HCT116 (cell line): ENCODE measurements around the gene DOK5. TPM values are rescaled to one million over a fixed set of nuclear protein-coding genes. Genes with fewer than 3 reads are reported as not detected.

Source experiments
- ATAC-seq: fragments of 200-7000 bp; cut with Tn5 transposase; 2 replicates; pipeline ENCODE4 v1.9.1; 2020; ENCODE audit warnings: mild to moderate bottlenecking, moderate library complexity
- BruUV-seq: library from RNA; stranded (reverse); fragments of 400-500 nt; replicated peaks from 2 replicates; lab custom pipeline; 2021; lab: Mats Ljungman, UMichigan
- CTCF ChIA-PET: fragments of 300-600 bp; sonication (Branson Sonifier 250); formaldehyde crosslinking; loops from one replicate; lab custom pipeline; 2021; ENCODE audit warnings: antibody characterized with exemption; lab: Charles Lee
- POLR2A ChIA-PET: fragments of 300-600, 350-600 bp; sonication (Branson Sonifier 250); formaldehyde crosslinking; loops from one replicate; lab custom pipeline; 2021; ENCODE audit warnings: antibody characterized with exemption; lab: Charles Lee
- RAD21 ChIA-PET, 2 experiments: fragments of 300-600 bp; sonication (Branson Sonifier 250); formaldehyde crosslinking; loops; one replicate each; lab custom pipeline; 2023; ENCODE audit warnings: low total read pairs in 2 of 2; ENCODE audit not compliant: uncharacterized antibody in 2 of 2, unreplicated experiment in 2 of 2, low non-redundant PET in 1 of 2; lab: Charles Lee
- DNase-seq: peaks from one replicate; pipeline ENCODE4 v3.0.0-alpha.2; 2010; ENCODE audit warnings: low read depth, low spot score
- H2AFZ ChIP-seq: fragments of 200-600 bp; shearing (Covaris generic), sonication (generic); 2 replicates; pipeline ENCODE4 v1.6.1; 2017; ENCODE audit warnings: low read depth, mixed run types, mixed read lengths, antibody characterized with exemption, low read length; ENCODE audit not compliant: poor library complexity, severe bottlenecking
- H3K27ac ChIP-seq: 2 replicates; pipeline ENCODE4 v1.5.1; 2012; ENCODE audit warnings: low read depth, low read length
- H3K27me3 ChIP-seq: fragments of 200-600 bp; sonication (generic); 2 replicates; pipeline ENCODE4 v1.6.1; 2016; ENCODE audit warnings: mixed run types, low read length, mixed read lengths; ENCODE audit not compliant: insufficient read depth
- H3K36me3 ChIP-seq, 2 experiments: fragments of 200-500 bp in 1 of 2; fragments of 200-600 bp in 1 of 2; sonication (Bioruptor generic) in 1 of 2; sonication (generic) in 1 of 2; 2 replicates each; pipeline versions ENCODE4 v1.5.1 to v1.6.1; 2014 to 2016; ENCODE audit warnings: low read length in 2 of 2, inconsistent platforms in 1 of 2, mixed read lengths in 1 of 2, mixed run types in 1 of 2; ENCODE audit not compliant: insufficient read depth in 2 of 2, control insufficient read depth in 1 of 2
- H3K4me1 ChIP-seq, 2 experiments: fragments of 200-600 bp in 1 of 2; sonication (generic) in 1 of 2; 2 replicates each; pipeline versions ENCODE4 v1.5.1 to v1.6.1; 2012 to 2017; ENCODE audit warnings: low read length in 2 of 2, inconsistent platforms in 1 of 2, mild to moderate bottlenecking in 1 of 2, mixed read lengths in 1 of 2, mixed run types in 1 of 2, moderate library complexity in 1 of 2; ENCODE audit not compliant: insufficient read depth in 2 of 2, control insufficient read depth in 1 of 2
- H3K4me2 ChIP-seq: fragments of 200-600 bp; sonication (generic); 2 replicates; pipeline ENCODE4 v1.6.1; 2017; ENCODE audit warnings: mixed run types, low read length, mixed read lengths
- H3K4me3 ChIP-seq, 2 experiments: fragments of 200-600 bp in 1 of 2; sonication (generic) in 1 of 2; replicated peaks in 1 of 2; 2 replicates each; pipeline ENCODE4 v1.5.1; 2011 to 2016; ENCODE audit warnings: low read length in 2 of 2, control low read depth in 1 of 2, low read depth in 1 of 2, mild to moderate bottlenecking in 1 of 2, mixed read lengths in 1 of 2, mixed run types in 1 of 2
- H3K79me2 ChIP-seq: fragments of 200-600 bp; sonication (generic); 2 replicates; pipeline ENCODE4 v1.6.1; 2017; ENCODE audit warnings: mild to moderate bottlenecking, mixed run types, low read length, moderate library complexity, mixed read lengths; ENCODE audit not compliant: insufficient read depth
- H3K9ac ChIP-seq: fragments of 200-600 bp; sonication (generic); 2 replicates; pipeline ENCODE4 v1.6.1; 2016; ENCODE audit warnings: low read length, mixed read lengths
- H3K9me2 ChIP-seq: fragments of 200-600 bp; sonication (generic), shearing (Covaris generic); 2 replicates; pipeline ENCODE4 v1.6.1; 2017; ENCODE audit warnings: mixed run types, mild to moderate bottlenecking, moderate library complexity; ENCODE audit not compliant: insufficient read depth
- H3K9me3 ChIP-seq, 2 experiments: fragments of 200-500 bp in 1 of 2; fragments of 200-600 bp in 1 of 2; sonication (Bioruptor generic) in 1 of 2; sonication (generic) in 1 of 2; 2 replicates each; pipeline ENCODE4 v1.6.1; 2014 to 2017; ENCODE audit warnings: low read length in 2 of 2, mixed read lengths in 2 of 2, inconsistent platforms in 1 of 2, low read depth in 1 of 2, mild to moderate bottlenecking in 1 of 2, mixed run types in 1 of 2, moderate library complexity in 1 of 2; ENCODE audit not compliant: control insufficient read depth in 1 of 2, insufficient read depth in 1 of 2
- H4K20me1 ChIP-seq: fragments of 200-600 bp; sonication (generic), shearing (Covaris generic); 2 replicates; pipeline ENCODE4 v1.6.1; 2017; ENCODE audit warnings: mixed run types, mild to moderate bottlenecking, moderate library complexity; ENCODE audit not compliant: insufficient read depth
- CBX3 ChIP-seq: IDR thresholded peaks from 2 replicates; pipeline ENCODE4 v1.6.1; 2012; ENCODE audit warnings: low read depth
- EZH2 ChIP-seq: fragments of 200-600 bp; sonication (generic); IDR thresholded peaks from 2 replicates; pipeline ENCODE4 v1.6.1; 2017; ENCODE audit warnings: antibody characterized with exemption, mixed run types
- EZH2phosphoT487 ChIP-seq: fragments of 200-600 bp; IDR thresholded peaks from 2 replicates; pipeline ENCODE4 v1.6.1; 2018; ENCODE audit warnings: antibody characterized with exemption, borderline replicate concordance
- JUND ChIP-seq: IDR thresholded peaks from 2 replicates; pipeline ENCODE4 v1.6.1; 2012
- POLR2A ChIP-seq: IDR thresholded peaks from 2 replicates; pipeline ENCODE4 v1.7.0; 2011; ENCODE audit warnings: borderline replicate concordance; ENCODE audit not compliant: insufficient read depth, insufficient read length; ENCODE audit errors: extremely low read depth
- RAD21 ChIP-seq: IDR thresholded peaks from 2 replicates; pipeline ENCODE4 v1.6.1; 2012; ENCODE audit warnings: low read depth, mild to moderate bottlenecking
- SIN3A ChIP-seq: IDR thresholded peaks from 2 replicates; pipeline ENCODE4 v1.6.1; 2012; ENCODE audit warnings: low read depth
- SP1 ChIP-seq: IDR thresholded peaks from 2 replicates; pipeline ENCODE4 v1.6.1; 2012; ENCODE audit warnings: low read depth
- SRF ChIP-seq: IDR thresholded peaks from 2 replicates; pipeline ENCODE4 v1.6.1; 2012; ENCODE audit warnings: low read depth
- TCF7L2 ChIP-seq: IDR thresholded peaks from 2 replicates; pipeline ENCODE4 v1.7.0; 2011; ENCODE audit warnings: borderline replicate concordance, inconsistent platforms; ENCODE audit not compliant: insufficient read depth, insufficient read length; ENCODE audit errors: extremely low read depth
- YY1 ChIP-seq: IDR thresholded peaks from 2 replicates; pipeline ENCODE4 v1.6.1; 2011; ENCODE audit warnings: low read length, low read depth, moderate library complexity, mild to moderate bottlenecking; ENCODE audit not compliant: insufficient replicate concordance; ENCODE audit errors: extremely low read depth
- ZFX ChIP-seq: fragments of 450-650 bp; IDR thresholded peaks from 2 replicates; pipeline ENCODE4 v1.6.1; 2017
- intact Hi-C: fragments of 100-400 bp; cut with micrococcal nuclease; formaldehyde crosslinking; loops from 2 replicates; pipeline ENCODE4 v1.10.0; 2022
- total RNA-seq: library from RNA; stranded (reverse); gene quantifications from one replicate; pipeline ENCODE4 v1.2.1, GENCODE V29; 2021; ENCODE audit not compliant: unreplicated experiment
- TF ChIP-seq, protein P1 (sequence below): IDR thresholded peaks from 2 replicates; pipeline ENCODE4 v1.6.1; 2011; ENCODE audit warnings: mild to moderate bottlenecking, low read length, moderate library complexity; ENCODE audit not compliant: insufficient replicate concordance; ENCODE audit errors: extremely low read depth
- TF ChIP-seq, protein P2 (sequence below), 3 experiments: fragments of 200-600 bp in 1 of 3; sonication (generic) in 1 of 3; IDR thresholded peaks in 2 of 3; conservative IDR thresholded peaks in 1 of 3; 2 replicates each; pipeline ENCODE4 v1.5.1; 2012 to 2017; ENCODE audit warnings: low read depth in 2 of 3, low read length in 2 of 3, antibody characterized with exemption in 1 of 3, borderline replicate concordance in 1 of 3, control low read depth in 1 of 3, mild to moderate bottlenecking in 1 of 3, mixed read lengths in 1 of 3, mixed run types in 1 of 3, moderate library complexity in 1 of 3; ENCODE audit not compliant: insufficient read depth in 1 of 3

The DOK5 gene
- total RNA-seq, 1 experiment from 2014 or later = not detected

DNA sequence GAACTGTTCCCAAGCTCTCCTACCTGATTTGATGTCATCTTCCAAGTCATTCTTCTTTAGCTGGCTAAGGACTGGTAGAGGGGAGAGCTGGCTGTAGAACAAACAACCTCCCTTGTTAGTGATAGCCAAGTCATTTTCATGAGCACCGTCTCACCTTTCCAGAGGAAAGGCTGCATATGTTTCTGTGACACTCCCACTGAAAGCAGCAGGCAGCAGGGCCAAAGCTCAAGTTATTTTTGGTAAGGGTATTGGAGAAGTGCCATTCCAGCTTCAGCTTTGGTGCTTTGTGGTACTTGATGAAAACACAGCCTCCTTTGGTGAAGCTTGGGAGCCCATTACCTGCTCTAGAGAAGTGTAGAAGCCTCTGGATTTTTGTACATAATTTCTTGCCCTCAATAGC lies 5.4 kb upstream of the DOK5 start:
- DNase-seq (no peak), ATAC-seq (no peak)
- BruUV-seq = no TSS peak
- Histone ChIP-seq H3K9me2 (no peaks in the 10 kb centered on the region), H3K9me3 (no peaks in the 10 kb centered on the region), H4K20me1 (no peaks in the 10 kb centered on the region), H3K4me1 (no peaks in the 10 kb centered on the region), H3K4me3 (no peak overlapping the region), H3K27me3 (no peaks in the 10 kb centered on the region), H3K79me2 (no peaks in the 10 kb centered on the region), H3K9ac (no peak overlapping the region), H2AFZ (no peak overlapping the region), H3K4me2 (no peak overlapping the region), H3K27ac (no peak overlapping the region), H3K36me3 (no peaks in the 10 kb centered on the region)
- TF ChIP-seq YY1 (no peak), SIN3A (no peak), EZH2phosphoT487 (no peak), TCF7L2 (no peak), EZH2 (no peak), SRF (no peak), RAD21 (no peak), SP1 (no peak), JUND (no peak), CBX3 (no peak), POLR2A (no peak), ZFX (no peak)
- TF ChIP-seq, protein P1, sequence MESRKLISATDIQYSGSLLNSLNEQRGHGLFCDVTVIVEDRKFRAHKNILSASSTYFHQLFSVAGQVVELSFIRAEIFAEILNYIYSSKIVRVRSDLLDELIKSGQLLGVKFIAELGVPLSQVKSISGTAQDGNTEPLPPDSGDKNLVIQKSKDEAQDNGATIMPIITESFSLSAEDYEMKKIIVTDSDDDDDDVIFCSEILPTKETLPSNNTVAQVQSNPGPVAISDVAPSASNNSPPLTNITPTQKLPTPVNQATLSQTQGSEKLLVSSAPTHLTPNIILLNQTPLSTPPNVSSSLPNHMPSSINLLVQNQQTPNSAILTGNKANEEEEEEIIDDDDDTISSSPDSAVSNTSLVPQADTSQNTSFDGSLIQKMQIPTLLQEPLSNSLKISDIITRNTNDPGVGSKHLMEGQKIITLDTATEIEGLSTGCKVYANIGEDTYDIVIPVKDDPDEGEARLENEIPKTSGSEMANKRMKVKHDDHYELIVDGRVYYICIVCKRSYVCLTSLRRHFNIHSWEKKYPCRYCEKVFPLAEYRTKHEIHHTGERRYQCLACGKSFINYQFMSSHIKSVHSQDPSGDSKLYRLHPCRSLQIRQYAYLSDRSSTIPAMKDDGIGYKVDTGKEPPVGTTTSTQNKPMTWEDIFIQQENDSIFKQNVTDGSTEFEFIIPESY = no peak
- TF ChIP-seq, protein P2, sequence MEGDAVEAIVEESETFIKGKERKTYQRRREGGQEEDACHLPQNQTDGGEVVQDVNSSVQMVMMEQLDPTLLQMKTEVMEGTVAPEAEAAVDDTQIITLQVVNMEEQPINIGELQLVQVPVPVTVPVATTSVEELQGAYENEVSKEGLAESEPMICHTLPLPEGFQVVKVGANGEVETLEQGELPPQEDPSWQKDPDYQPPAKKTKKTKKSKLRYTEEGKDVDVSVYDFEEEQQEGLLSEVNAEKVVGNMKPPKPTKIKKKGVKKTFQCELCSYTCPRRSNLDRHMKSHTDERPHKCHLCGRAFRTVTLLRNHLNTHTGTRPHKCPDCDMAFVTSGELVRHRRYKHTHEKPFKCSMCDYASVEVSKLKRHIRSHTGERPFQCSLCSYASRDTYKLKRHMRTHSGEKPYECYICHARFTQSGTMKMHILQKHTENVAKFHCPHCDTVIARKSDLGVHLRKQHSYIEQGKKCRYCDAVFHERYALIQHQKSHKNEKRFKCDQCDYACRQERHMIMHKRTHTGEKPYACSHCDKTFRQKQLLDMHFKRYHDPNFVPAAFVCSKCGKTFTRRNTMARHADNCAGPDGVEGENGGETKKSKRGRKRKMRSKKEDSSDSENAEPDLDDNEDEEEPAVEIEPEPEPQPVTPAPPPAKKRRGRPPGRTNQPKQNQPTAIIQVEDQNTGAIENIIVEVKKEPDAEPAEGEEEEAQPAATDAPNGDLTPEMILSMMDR (IDR thresholded peaks at IDR 0.05 in 2 of 3, conservative IDR thresholded peaks at IDR 0.05 in 1 of 3; ENCODE audit: borderline replicate concordance in 1 of 3, insufficient read depth in 1 of 3, low read depth in 2 of 3, low read length in 2 of 3) = no peak
- ChIA-PET RAD21 (no interaction called here), POLR2A (interaction anchor here (1.1 kb wide), 1 partner anchor 9 kb away, joined by 3 read pairs; no protein-coding TSS in a partner anchor), CTCF (no interaction called here)
- intact Hi-C loops = no loop called here
